Measurements from ENCODE around the gene SP1. TPM values are rescaled to one million over a fixed set of nuclear protein-coding genes. Genes with fewer than 3 reads are reported as not detected.
A peak's percentile ranks its signal among the peaks of the same experiment; 100 is the strongest.
"Not testable (repeated sequence)": the region's sequence is repeated elsewhere in the genome, so short reads cannot be mapped to it uniquely, and the experiment has no call there.

The SP1 gene
- total RNA-seq, 4 donors from 2014 or later, result 56.1 to 83.4 (median 67.8) TPM

GRCh38 chr12:53388932-53389331, 9.0 kb downstream of the SP1 start:
- H3K4me3 ChIP-seq, result peak overlapping the region in 1 of 4 donors; percentile 14
- H3K4me1 ChIP-seq, result peaks cover 0 to 63% (median 11%) of the 10 kb centered on the region in 4 donors
- no peak for DNase-seq
- H3K27ac ChIP-seq, result peak overlapping the region in 3 of 4 donors; percentile 36 to 61 (median 46)
- peaks cover 0 to 29% (median 0%) of the 10 kb centered on the region in 3 donors for H3K36me3 ChIP-seq
- TF ChIP-seq CTCF (IDR thresholded peaks at IDR 0.05) (no peak), POLR2A (IDR thresholded peaks at IDR 0.05) (no peak)
- no peaks in the 10 kb centered on the region for H3K27me3 ChIP-seq
- H3K9me3 ChIP-seq, result no peaks in the 10 kb centered on the region

- Histone ChIP-seq H3K9me3 (no peaks in the 10 kb centered on the region), H3K4me1 (peaks cover 0 to 56% (median 11%) of the 10 kb centered on the region in 4 donors), H3K4me3 (no peak overlapping the region), H3K36me3 (peaks cover 0 to 25% (median 0%) of the 10 kb centered on the region in 3 donors), H3K27me3 (no peaks in the 10 kb centered on the region), H3K27ac (peak overlapping the region in 1 of 4 donors; percentile 61)
- DNase-seq, result peak in 1 of 3 donors; percentile 6
- TF ChIP-seq POLR2A (IDR thresholded peaks at IDR 0.05) (no peak), CTCF (IDR thresholded peaks at IDR 0.05) (no peak)
Measured at GRCh38 chr12:53389702-53390101, 9.7 kb downstream of the SP1 start.

GRCh38 chr12:53391724-53392123, 11.7 kb downstream of the SP1 start:
- peak overlapping the region in 1 of 4 donors; percentile 61 for H3K27ac ChIP-seq
- no peaks in the 10 kb centered on the region for H3K9me3 ChIP-seq
- TF ChIP-seq CTCF (IDR thresholded peaks at IDR 0.05) (no peak), POLR2A (IDR thresholded peaks at IDR 0.05) (no peak)
- peaks cover 0 to 23% (median 0%) of the 10 kb centered on the region in 3 donors for H3K36me3 ChIP-seq
- H3K4me3 ChIP-seq, result no peak overlapping the region
- peaks cover 0 to 38% (median 11%) of the 10 kb centered on the region in 4 donors for H3K4me1 ChIP-seq
- DNase-seq, result no peak
- H3K27me3 ChIP-seq, result no peaks in the 10 kb centered on the region

- no peak for TF ChIP-seq CTCF (IDR thresholded peaks at IDR 0.05)
- TF ChIP-seq POLR2A (IDR thresholded peaks at IDR 0.05), result no peak
- H3K9me3 ChIP-seq, result no peaks in the 10 kb centered on the region
- no peak overlapping the region for H3K4me3 ChIP-seq
- H3K4me1 ChIP-seq, result peaks cover 0 to 6% (median 0%) of the 10 kb centered on the region in 4 donors
- H3K36me3 ChIP-seq, result peaks cover 0 to 31% (median 0%) of the 10 kb centered on the region in 3 donors
- H3K27ac ChIP-seq, result no peak overlapping the region
- H3K27me3 ChIP-seq, result no peaks in the 10 kb centered on the region
- DNase-seq, result peak in 1 of 3 donors; percentile 24
Measured at GRCh38 chr12:53399896-53400295, 19.9 kb downstream of the SP1 start.

GRCh38 chr12:53402351-53402750, 22.4 kb downstream of the SP1 start:
- not testable (repeated sequence) for H3K4me3 ChIP-seq, H3K9me3 ChIP-seq, H3K4me1 ChIP-seq, DNase-seq, H3K27me3 ChIP-seq, H3K27ac ChIP-seq
- peaks cover 0 to 39% (median 0%) of the 10 kb centered on the region in 3 donors for H3K36me3 ChIP-seq

- no peak overlapping the region for H3K4me3 ChIP-seq
- no peak for DNase-seq
- peaks cover 0 to 45% (median 0%) of the 10 kb centered on the region in 3 donors for H3K36me3 ChIP-seq
- no peaks in the 10 kb centered on the region for H3K4me1 ChIP-seq
- H3K27me3 ChIP-seq, result no peaks in the 10 kb centered on the region
- H3K9me3 ChIP-seq, result no peaks in the 10 kb centered on the region
- no peak for TF ChIP-seq POLR2A (IDR thresholded peaks at IDR 0.05)
- TF ChIP-seq CTCF (IDR thresholded peaks at IDR 0.05), result no peak
- H3K27ac ChIP-seq, result no peak overlapping the region
Measured at GRCh38 chr12:53402871-53403270, 22.9 kb downstream of the SP1 start.
